ENCODE measurements around the gene NRCAM.
"Not testable (repeated sequence)": the region's sequence is repeated elsewhere in the genome, so short reads cannot be mapped to it uniquely, and the experiment has no call there.

NRCAM gene

DNA sequence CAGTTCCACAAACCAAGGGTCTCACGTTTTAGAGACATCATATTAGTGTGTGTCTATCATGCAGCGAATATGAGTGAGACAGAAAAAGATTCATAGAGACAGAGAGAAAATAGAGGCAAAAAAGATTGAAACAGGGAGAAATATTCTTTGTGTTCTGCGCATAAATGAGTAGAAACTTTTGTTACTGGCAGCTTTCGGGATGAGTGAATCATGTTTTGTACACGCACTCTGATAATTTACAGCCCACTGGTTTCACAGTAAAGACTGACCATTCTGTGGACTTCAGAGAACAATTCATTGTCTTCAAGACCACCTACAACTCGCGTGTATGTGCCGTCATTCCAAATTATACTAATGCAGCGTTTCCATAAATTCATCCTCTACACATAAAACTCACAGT, 60.2 kb downstream of the NRCAM start:
- no peak for DNase-seq (ENCODE audit: low spot score)

DNA sequence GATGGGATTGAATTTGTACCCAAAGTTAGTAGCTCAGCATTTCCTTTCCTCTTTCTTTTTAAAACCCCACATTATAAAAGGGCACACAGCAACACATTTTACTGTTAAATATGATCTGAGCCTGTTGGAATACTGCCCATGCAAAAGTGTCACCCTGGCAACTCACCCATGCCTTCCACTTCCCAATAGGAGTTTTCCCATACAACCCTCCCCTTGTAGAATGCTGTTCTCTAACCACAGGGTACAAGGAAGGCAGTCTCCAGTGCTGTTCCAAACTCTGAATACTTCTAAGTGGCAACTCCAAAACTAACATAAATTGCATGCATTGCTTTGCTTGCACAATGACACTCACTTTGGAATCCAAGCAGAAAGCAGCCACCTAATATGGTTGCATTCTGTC, 60.8 kb downstream of the NRCAM start:
- DNase-seq (ENCODE audit: low spot score), result no peak

DNA sequence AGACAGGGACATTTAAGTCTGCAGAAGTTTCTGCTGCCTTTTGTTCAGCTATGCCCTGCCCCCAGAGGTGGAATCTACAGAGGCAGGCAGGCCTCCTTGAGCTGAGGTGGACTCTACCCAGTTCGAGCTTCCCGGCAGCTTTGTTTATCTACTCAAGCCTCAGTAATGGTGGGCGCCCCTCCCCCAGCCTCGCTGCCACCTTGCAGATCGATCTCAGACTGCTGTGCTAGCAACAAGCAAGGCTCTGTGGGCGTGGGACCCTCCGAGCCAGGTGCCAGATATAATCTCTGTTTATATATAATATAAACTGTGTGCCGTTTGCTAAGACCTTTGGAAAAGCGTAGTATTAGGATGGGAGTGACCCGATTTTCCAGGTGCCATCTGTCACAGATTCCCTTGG, 63.1 kb downstream of the NRCAM start:
- not testable (repeated sequence) for DNase-seq (ENCODE audit: low spot score)

DNA sequence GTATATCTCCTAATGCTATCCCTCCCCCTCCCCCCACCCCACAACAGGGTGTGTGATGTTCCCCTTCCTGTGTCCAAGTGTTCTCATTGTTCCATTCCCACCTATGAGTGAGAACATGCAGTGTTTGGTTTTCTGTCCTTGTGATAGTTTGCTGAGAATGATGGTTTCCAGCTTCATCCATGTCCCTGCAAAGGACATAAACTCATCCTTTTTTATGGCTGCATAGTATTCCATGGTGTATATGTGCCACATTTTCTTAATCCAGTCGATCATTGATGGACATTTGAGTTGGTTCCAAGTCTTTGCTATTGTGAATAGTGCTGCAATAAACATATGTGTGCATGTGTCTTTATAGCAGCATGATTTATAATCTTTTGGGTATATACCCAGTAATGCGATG, 68.5 kb downstream of the NRCAM start:
- not testable (repeated sequence) for DNase-seq (ENCODE audit: low spot score)

DNA sequence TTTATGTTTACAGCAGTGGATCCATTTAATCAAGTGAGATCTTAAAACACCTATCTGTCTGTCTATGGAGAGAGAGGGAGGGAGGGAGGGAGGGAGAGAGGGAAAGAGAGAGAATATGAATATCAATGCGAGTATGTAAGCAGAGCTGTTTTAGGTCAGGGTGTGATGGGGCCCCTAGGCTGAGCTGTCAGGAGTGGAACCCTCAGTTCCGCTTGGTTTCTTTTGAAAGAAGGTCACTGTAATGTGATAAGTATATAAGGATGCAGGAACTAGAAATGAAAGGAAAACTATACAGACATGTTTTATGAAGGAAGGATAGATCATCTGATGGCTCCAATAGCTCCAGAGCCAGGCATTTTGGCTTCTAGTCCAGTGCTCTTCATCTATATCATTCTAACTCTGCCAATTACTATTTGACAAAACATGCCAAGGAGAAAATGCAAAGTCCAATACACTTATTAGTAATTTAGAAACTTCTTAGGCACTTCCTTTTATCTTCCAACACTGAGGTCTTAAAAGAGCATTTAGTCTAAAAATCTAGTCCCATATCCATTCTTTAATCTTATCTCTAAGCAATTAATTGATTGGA, 70.3 kb downstream of the NRCAM start:
- no peak for DNase-seq (ENCODE audit: low spot score)

DNA sequence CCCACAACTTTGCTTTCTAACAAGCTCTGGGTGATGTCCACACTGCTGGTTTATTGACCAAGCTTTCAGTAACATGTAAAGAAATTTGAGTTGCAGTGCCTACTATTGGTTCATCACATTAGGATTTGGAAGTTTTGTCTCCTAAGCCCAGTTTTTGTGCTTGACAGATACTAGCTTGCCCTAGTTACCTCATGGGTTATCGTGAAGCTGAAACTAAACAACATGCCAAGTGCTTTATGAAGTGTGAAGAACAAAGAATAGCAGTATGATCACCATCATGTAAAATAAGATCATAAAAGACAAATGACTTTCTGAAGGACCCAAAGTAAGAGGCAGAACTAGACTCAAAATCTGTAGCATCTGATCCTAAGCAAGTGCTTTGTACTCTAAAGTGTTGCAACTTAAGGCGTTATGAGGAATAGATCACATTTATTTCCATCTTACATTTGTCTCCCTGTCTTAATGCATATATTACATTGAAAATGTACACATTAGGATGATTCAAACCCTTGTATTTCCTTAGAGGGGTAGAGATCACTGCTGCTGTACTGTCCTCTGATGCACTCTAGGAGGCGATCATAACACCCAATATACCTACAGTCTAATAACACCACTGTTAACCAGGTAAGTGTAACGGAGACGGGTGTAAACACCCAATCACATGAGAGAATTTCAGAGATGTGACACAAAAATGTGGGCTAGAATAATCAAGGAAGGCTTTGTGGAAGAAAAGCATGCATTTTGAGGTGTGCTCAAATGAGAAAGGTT, 71.3 kb downstream of the NRCAM start:
- DNase-seq (ENCODE audit: low spot score), result no peak

DNA sequence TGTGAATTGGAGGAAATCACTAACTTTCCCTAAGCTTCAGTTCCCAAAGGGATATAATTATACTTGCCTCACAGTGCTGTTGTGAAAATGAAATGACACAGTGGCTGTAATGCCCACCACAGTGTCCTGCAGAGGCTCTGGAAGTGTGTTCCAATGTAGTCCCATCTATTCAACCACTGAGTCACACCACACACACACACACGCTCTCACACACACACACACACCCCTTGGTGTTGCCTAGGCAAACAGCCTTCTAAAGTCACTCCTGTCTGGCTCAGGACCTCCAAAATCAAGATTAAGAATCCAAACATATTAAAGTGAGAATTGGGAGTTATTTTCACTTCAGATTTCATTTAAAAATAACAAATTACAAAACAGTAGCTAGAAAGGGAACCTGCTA, 73.3 kb downstream of the NRCAM start:
- no peak for DNase-seq (ENCODE audit: low spot score)

DNA sequence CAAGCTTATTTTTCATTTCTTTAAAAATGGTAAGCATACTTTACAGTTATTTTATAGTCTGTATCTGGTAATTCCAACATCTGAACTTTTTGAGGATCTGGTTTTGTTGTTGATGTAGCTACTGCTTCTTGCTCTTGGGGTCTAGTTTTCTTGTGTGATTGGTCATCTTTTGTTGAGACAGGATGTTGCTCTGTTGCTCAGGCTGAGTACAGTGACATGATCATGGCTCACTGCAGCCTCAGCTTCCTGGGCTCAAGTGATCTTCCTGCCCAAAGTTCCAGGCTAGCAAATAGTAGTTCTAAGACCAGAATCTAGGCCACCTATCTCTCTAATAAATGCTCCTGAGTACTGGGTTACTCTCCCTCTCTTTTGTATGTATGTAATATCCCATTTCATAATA, 75.7 kb downstream of the NRCAM start:
- DNase-seq (ENCODE audit: low spot score), result no peak

DNA sequence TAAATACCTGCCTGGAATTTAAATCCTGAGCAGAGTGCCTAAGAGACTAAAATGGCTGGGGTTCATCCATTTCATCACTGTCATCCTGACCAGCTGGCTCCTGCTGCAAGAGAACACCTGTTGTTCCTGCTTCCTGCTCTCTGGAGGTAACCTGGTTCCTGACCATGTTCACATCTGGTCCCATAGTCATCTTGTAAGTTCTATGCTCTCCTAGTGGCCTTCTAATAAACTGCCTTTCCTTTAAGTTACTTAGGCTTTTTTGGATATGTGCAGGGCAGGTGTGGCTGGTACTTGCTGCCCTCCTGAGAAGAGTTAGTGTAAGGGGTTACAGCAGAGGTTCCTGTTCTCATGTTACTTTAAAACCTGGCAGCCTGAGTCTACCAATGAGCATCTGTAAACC, 80.0 kb downstream of the NRCAM start:
- DNase-seq (ENCODE audit: low spot score), result no peak

DNA sequence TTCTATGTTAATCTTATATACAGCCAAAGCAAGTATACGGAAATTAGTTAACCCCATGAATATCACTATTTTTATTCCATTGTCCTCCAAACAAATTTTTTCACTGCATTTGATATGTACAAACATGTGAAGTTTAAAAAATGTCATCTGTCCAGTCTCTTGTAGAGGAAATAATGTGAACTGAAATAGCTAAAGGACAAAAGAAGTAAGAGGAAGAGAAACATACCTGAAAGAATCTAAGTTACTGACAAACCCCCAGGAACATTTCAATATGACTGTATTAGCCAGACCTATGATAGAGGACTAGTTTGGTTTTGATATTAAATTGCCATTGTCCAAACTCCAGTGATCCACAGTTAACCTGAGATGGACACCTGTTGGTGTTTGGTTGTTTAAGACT, 80.6 kb downstream of the NRCAM start:
- DNase-seq (ENCODE audit: low spot score), result no peak

DNA sequence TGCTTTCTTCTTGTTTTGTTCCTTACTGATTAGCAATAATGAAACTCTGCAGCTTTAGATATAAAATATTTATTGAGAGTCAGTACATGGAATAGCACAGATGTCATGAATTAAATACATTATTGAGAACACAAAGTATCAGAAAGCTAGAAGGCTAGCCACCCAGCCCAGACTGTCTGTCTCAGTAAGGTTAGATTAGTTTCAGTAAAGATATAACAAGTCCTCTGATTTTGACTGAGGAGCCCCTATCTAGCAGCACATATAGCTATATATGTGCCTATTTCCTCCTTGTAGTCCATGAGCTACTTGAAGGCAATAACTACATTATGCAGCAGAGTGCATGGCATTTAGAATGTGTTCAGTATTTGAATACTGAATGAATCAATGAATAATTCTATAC, 81.3 kb downstream of the NRCAM start:
- no peak for DNase-seq (ENCODE audit: low spot score)

DNA sequence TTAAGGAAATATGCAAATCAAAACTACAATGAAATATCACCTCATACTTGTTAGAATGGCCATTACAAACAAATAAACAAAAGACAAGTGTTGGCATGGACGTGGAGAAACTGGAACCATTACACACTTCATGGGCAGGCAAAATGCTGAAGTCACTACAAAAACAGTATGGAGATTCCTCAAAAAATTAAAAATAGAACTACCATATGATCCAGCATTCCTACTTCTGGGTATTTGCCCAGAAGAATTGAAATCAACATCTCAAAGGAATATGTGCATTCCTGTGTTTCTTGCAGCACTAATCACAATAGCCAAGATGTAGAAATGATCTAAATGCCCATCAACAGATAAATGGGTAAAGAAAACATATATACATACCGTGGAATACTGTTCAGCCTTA, 83.6 kb downstream of the NRCAM start:
- DNase-seq (ENCODE audit: low spot score), result no peak

DNA sequence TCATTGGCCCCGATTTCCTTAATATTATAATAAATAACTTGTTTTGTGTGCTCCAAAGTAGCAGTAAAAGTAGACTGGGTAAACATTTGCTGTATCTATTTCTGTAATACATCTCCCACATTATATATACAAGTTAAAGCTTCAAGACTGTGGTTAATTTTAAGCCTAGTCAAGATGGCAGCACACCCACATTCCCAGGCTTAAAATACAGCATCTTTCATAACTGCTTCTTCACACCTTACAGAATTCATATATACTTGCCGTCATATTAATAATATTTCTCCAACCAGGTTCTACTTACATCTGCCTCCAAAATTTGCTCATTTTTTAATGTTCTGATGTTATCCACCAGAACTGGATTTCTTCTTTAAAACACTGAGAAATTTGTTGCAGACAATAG, 85.6 kb downstream of the NRCAM start:
- no peak for DNase-seq (ENCODE audit: low spot score)

DNA sequence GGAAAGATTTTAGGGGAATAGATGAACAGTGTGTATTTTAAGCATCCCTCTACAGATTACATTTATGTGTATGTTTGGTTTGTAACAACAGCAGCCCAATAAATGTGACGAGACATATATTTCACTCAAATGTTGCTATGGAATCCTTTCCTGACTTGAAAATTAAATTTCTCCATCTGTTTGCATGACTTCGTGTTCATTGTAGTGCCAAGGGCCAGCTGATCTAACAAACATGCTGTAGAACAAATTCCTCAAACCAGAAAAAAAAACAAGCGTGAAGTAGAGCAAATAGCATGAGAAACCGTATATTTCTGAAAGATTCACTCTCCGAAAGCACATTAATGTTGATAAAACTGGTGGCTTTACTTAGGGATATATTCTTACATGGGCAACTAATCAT, 87.8 kb downstream of the NRCAM start:
- DNase-seq (ENCODE audit: low spot score), result no peak

DNA sequence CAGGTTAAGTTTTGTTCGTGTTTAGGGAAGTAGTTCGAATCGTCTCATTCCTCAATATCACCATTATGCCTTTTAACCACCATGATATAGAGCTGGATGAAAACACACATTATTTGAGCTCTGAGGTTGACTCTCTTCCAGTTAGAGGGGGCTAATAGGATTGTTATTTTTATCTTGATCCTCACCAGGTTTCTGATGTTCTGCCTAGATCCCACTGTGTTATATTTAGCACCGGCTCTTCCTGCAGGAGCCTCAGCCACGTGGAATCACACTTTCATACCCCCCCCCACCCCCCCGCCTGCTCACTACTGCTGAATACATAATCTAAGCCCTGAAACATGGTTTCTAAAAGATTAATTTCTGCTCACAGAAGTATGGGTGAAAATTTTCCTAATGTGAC, 88.3 kb downstream of the NRCAM start:
- no peak for DNase-seq (ENCODE audit: low spot score)

DNA sequence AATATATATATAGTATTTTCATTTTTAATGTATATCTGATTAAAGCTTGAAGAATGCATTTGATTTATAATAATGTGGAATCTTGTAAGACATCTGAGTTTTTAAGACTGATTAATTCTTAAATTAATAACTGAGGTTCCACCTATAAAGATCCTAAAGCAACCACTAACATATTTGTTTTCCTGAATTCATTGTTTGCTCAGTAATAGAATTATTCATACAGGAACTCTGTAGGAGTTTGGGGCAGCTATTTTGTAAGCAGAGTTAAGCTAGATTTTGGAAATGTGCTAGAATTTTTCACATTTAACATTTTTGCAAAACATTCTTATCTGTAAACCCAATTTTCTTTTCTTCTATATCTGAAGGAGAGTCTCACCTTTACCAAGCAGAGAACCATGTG, 88.9 kb downstream of the NRCAM start:
- no peak for DNase-seq (ENCODE audit: low spot score)

DNA sequence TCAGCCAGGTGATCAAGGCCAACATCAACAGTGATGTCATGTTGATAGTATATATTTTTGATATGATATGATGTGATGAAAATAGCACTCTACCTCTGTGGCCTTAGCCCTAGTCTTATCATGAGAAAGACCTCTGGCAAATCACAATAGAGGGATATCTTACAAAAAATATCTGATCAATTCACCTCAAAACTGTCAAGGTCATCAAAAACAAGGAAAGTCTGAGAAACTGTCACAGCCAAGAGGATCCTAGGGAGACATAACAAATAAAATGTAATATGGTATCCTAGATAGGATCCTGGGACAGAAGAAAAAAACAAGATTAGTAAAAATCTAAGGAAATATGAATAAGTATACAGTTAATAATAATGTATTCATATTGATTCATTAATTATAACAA, 92.6 kb downstream of the NRCAM start:
- DNase-seq (ENCODE audit: low spot score), result no peak

DNA sequence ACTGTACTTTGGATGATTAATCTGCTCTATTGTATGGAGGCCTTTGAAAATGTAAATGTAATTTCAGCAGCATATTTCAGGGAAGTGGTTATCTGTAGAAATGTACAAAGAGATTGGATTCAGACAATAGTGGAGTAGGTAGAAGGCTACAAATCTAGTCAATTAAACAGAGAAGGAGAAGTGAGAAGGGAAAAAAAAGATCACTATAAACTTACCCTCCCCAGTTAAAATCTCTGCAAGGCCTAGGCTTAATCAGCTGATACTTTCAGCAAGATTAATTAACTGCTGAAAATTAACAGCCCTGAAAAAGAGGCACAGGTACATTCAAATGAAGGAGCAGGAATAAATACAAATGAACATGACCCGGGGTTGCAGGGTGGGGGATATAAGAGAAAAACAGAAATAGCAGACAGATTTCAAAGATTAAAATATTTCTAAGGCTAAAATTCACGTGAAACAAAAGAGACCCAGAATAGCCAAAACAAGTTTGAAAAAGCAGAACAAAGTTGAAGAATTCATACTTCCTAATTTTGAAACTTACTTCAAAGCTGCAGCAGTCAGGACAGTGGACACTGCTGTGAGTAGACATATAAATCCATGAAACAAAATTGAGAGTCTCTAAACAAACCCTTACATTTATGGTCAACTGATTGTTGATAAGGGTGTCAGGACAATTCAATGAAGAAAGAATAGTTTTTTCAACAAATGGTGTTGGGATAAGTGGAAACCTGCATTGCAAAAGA, 96.0 kb downstream of the NRCAM start:
- no peak for DNase-seq (ENCODE audit: low spot score)

DNA sequence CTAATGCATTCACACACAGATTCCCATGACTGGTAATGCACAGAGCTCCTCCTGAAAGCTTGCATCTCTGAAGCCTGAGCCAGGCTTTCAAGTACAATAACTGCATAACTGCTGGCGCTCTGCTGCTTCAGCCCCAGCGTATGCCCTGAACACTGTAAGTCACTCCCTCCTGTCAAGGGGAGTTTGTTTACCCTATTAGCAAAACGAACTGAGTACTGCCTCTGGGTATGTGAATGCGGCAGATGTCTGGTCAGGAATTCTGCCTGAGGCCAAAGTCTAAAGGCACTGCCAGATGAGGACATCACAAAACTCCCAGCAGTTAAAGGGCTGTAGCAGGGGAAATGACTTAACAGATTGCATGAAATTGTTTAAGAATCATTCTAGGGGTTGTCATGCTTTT, 97.7 kb downstream of the NRCAM start:
- no peak for DNase-seq (ENCODE audit: low spot score)

DNA sequence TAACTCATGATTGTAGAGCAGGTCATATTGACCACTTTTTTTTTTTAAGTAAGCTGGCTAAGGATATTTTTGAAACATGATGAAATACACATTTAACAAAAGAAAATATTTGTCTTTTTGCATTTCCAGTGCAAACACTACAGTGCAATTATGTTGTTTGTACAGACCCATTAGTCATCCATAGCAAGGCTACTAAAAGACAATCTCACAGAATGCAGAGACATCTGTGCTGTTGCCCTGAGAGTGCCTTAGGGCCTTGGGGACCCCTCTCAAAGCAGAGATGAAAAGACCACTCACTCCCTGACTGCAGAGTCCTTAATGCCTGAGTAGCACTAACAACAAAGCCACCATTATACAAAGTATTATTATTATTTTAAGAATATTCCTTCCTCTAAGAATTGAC, 104.5 kb downstream of the NRCAM start:
- DNase-seq (ENCODE audit: low spot score), result no peak

DNA sequence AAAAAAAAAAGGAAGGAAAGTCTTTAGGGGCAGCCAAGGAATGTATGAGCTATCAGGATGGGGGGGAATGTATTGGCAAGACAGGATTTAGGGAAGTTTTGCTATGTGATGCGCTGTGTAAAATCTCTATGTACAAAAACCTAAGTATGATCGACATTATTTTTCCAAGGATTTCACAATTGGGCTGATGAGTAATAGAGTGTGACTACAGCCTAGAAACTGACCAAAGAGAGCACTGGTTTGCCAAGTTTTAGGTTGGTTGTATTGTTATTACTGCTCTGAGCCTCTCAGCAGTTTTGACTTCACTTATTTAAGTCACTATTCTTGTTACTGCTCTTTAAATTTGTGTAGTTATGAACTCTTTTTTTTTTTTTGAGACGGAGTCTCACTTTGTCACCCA, 107.3 kb downstream of the NRCAM start:
- no peak for DNase-seq (ENCODE audit: low spot score)

DNA sequence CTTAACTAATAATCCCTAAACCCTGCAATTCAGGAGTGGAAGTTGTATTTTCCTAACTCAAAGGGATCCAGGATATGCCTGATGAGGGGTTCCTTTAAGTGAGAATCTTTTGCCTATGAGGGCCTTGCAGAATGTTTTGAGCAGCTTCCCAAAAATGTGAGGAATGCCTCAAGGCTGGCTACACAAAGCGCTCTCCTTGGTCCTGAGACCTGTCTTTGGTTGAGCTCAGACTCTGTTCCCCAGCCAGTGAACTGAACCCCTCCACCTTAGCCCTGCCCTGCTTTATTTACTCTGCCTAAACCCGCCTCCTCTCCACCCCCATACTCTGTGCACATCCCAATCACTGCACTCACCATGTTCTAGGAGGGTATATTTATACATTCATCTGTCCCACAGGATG, 108.6 kb downstream of the NRCAM start:
- DNase-seq (ENCODE audit: low spot score), result no peak

DNA sequence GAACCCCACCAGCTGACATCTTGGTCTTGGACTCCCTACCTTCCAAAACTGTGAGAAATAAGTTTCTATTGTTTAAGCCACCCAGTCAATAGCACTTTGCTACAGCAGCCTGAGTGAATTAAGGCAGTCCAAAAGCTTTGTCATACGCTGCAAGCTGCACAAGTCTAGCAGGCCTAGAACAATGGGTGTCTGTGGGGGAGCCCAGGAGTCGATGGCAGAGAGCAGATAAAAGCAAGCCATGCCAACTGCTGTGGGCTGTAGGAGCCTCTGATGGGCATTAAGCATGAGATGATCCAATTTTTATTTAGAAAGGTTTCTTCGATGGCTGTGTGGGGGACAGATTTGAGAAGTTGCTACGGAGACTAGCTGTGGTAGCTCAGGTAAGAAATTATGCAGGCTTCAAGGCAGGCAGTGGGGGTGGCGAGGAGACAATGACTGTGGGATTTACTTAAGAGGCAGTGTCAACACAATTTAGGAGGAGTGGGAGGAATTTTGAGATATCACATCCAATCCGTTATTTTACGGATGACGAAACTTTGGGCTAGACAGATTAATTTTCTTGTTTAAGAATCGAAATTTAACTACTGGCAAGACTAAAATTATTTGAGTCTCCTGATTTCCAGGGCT, 110.4 kb downstream of the NRCAM start:
- DNase-seq (ENCODE audit: low spot score), result no peak

Data from hematopoietic multipotent progenitor cell treated with erythropoietin and hydrocortisone succinate and interleukin-3 and kit ligand, for 15 days (in vitro differentiated cells).